ENCODE results near the gene RWDD4.

- no peak for TF ChIP-seq CTCF (IDR thresholded peaks at IDR 0.05)
- TF ChIP-seq POLR2A (IDR thresholded peaks at IDR 0.05) = no peak
These were observed 67.7 kb downstream of the RWDD4 start for GRCh38 chr4:183591301-183591700.
